ENCODE measurements around the gene DENND2C.
"Not testable (repeated sequence)": the region's sequence is repeated elsewhere in the genome, so short reads cannot be mapped to it uniquely, and the experiment has no call there.

DENND2C gene

GRCh38 chr1:114607223-114607622, 62.6 kb downstream of the DENND2C start:
- DNase-seq (ENCODE audit: low spot score), result no peak

GRCh38 chr1:114597949-114598348, 71.9 kb downstream of the DENND2C start:
- DNase-seq (ENCODE audit: low spot score), result peak; percentile 16

- no peak for DNase-seq (ENCODE audit: low spot score)
These were observed 74.2 kb downstream of the DENND2C start for GRCh38 chr1:114595602-114596001.

- no peak for DNase-seq (ENCODE audit: low spot score)
These were observed 75.8 kb downstream of the DENND2C start for GRCh38 chr1:114594046-114594445.

- no peak for DNase-seq (ENCODE audit: low spot score)
These were observed 80.7 kb downstream of the DENND2C start for GRCh38 chr1:114589122-114589521.

GRCh38 chr1:114588196-114588689, 81.6 kb downstream of the DENND2C start:
- DNase-seq (ENCODE audit: low spot score), result no peak

GRCh38 chr1:114587203-114587991, 82.5 kb downstream of the DENND2C start:
- no peak for DNase-seq (ENCODE audit: low spot score)

- no peak for DNase-seq (ENCODE audit: low spot score)
These were observed 83.3 kb downstream of the DENND2C start for GRCh38 chr1:114586513-114587047.

GRCh38 chr1:114585231-114585630, 84.6 kb downstream of the DENND2C start:
- DNase-seq (ENCODE audit: low spot score), result peak; percentile 23

- DNase-seq (ENCODE audit: low spot score), result peak; percentile 84
These were observed 88.2 kb downstream of the DENND2C start, which contains the start of gene BCAS2 for GRCh38 chr1:114581335-114582287. TSS of gene BCAS2 (minus strand) at chr1:114581615. CDS start at chr1:114581591, 24 bp downstream.

GRCh38 chr1:114574365-114574764, 95.5 kb downstream of the DENND2C start:
- no peak for DNase-seq (ENCODE audit: low spot score)

GRCh38 chr1:114564141-114564540, 105.7 kb downstream of the DENND2C start:
- no peak for DNase-seq (ENCODE audit: low spot score)

- DNase-seq (ENCODE audit: low spot score), result not testable (repeated sequence)
These were observed 106.8 kb downstream of the DENND2C start for GRCh38 chr1:114562978-114563510.

GRCh38 chr1:114561333-114561732, 108.5 kb downstream of the DENND2C start:
- DNase-seq (ENCODE audit: low spot score), result no peak

GRCh38 chr1:114559356-114559755, 110.5 kb downstream of the DENND2C start:
- DNase-seq (ENCODE audit: low spot score), result no peak

- DNase-seq (ENCODE audit: low spot score), result no peak
These were observed 111.3 kb downstream of the DENND2C start for GRCh38 chr1:114558544-114558943.

GRCh38 chr1:114554577-114554976, 115.3 kb downstream of the DENND2C start:
- DNase-seq (ENCODE audit: low spot score), result no peak

GRCh38 chr1:114552106-114552639, 117.7 kb downstream of the DENND2C start:
- DNase-seq (ENCODE audit: low spot score), result no peak

GRCh38 chr1:114551400-114551799, 118.4 kb downstream of the DENND2C start:
- DNase-seq (ENCODE audit: low spot score), result no peak

GRCh38 chr1:114550336-114550735, 119.5 kb downstream of the DENND2C start:
- no peak for DNase-seq (ENCODE audit: low spot score)

- DNase-seq (ENCODE audit: low spot score), result no peak
These were observed 120.7 kb downstream of the DENND2C start for GRCh38 chr1:114549137-114549536.

- no peak for DNase-seq (ENCODE audit: low spot score)
These were observed 122.8 kb downstream of the DENND2C start for GRCh38 chr1:114547076-114547475.
